ENCODE measurements around the gene AKT1. TPM values are rescaled to one million over a fixed set of nuclear protein-coding genes. Genes with fewer than 3 reads are reported as not detected.

Gene AKT1
- polyA plus RNA-seq, 1 experiment = 226 TPM

DNA sequence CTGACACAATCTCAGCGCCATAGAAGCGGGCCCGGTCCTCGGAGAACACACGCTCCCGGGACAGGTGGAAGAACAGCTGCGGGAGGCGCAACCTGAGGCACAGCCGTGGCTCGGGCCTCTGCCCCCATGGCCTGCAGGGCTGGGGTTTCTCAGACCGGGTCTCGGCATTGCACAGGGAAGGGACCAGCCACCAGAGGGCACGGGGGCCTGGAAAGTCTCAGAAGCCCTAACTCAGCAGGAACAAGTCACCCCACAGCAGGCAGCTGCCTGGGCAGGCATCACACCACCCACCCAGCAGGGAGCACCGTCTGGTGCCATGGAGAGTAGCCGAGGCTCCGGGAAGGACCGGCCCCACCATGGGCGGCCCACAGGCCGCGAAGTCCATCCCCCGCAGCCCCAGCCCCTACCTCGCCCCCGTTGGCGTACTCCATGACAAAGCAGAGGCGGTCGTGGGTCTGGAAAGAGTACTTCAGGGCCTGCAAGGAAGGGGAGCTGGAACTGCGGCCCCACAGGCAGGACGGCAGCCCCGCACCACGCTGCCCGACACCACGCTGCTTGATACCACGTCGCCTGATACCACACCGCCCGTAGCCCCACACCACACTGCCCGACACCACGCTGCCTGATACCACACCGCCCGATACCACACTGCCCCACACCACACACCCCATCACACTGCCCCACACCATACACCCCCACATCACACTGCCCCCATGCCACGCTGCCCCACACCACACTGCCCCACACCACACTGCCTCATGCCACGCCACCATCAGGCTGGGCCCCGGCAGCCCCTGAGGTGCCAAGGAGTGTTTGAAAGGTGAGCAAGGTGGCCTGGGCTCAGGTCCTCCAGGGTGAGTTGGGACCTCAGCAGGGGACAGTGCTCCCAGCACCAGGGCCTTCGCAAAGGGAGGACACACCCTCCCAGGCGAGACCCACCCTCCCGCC lies 21.8 kb downstream of the AKT1 start:
- peaks cover 44% of the 10 kb centered on the region for H3K36me3 ChIP-seq (ENCODE audit: control insufficient read depth, insufficient read depth, low read length)
- TF ChIP-seq, protein P1, sequence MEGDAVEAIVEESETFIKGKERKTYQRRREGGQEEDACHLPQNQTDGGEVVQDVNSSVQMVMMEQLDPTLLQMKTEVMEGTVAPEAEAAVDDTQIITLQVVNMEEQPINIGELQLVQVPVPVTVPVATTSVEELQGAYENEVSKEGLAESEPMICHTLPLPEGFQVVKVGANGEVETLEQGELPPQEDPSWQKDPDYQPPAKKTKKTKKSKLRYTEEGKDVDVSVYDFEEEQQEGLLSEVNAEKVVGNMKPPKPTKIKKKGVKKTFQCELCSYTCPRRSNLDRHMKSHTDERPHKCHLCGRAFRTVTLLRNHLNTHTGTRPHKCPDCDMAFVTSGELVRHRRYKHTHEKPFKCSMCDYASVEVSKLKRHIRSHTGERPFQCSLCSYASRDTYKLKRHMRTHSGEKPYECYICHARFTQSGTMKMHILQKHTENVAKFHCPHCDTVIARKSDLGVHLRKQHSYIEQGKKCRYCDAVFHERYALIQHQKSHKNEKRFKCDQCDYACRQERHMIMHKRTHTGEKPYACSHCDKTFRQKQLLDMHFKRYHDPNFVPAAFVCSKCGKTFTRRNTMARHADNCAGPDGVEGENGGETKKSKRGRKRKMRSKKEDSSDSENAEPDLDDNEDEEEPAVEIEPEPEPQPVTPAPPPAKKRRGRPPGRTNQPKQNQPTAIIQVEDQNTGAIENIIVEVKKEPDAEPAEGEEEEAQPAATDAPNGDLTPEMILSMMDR (IDR thresholded peaks at IDR 0.05; ENCODE audit: insufficient read depth, low read depth, low read length) = no peak
- ChIA-PET POLR2A (no interaction called here), CTCF (interaction anchor here (1.1 kb wide), 1 partner anchor 21 kb away, joined by 3 read pairs; the partner anchor contains the start of gene SIVA1)
- H3K4me3 ChIP-seq (ENCODE audit: low read depth, low read length) = no peak overlapping the region
- H3K27me3 ChIP-seq (ENCODE audit: control insufficient read depth, insufficient read depth, low read length) = no peaks in the 10 kb centered on the region
- DNase-seq (ENCODE audit: low read depth) = no peak

DNA sequence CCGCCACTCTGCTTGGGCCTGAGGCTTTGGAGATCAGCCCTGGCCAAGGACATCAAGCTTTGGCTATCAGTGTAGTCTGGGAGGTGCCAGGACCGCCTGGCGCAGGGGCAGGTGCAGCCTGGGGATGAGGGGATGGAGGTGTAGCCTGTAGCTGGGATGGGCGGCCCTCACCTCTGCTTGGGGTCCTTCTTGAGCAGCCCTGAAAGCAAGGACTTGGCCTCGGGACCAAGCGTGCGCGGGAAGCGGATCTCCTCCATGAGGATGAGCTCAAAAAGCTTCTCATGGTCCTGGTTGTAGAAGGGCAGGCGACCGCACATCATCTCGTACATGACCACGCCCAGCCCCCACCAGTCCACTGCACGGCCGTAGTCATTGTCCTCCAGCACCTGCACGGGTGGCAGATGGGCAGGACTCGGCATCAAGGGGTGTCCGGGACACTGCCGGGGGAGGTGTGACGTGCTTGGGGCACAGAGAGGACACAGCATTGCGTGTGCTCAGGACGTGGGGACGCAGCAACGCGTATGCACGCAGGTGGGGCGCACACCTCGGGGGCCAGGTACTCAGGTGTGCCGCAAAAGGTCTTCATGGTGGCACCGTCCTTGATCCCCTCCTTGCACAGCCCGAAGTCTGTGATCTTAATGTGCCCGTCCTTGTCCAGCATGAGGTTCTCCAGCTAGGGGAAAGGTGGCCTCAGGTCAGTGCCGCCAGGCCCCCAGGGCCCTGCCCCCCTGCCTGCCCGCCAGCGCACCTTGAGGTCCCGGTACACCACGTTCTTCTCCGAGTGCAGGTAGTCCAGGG lies 22.6 kb downstream of the AKT1 start:
- Histone ChIP-seq H3K27me3 (ENCODE audit: control insufficient read depth, insufficient read depth, low read length) (no peaks in the 10 kb centered on the region), H3K36me3 (ENCODE audit: control insufficient read depth, insufficient read depth, low read length) (peaks cover 44% of the 10 kb centered on the region), H3K4me3 (ENCODE audit: low read depth, low read length) (no peak overlapping the region)
- TF ChIP-seq, protein P1 (IDR thresholded peaks at IDR 0.05; ENCODE audit: insufficient read depth, low read depth, low read length) = no peak
- POLR2A ChIA-PET = no interaction called here
- CTCF ChIA-PET = interaction anchor here (1.1 kb wide), 1 partner anchor 20 kb away, joined by 3 read pairs; the partner anchor contains the start of gene SIVA1
- DNase-seq (ENCODE audit: low read depth) = no peak

DNA sequence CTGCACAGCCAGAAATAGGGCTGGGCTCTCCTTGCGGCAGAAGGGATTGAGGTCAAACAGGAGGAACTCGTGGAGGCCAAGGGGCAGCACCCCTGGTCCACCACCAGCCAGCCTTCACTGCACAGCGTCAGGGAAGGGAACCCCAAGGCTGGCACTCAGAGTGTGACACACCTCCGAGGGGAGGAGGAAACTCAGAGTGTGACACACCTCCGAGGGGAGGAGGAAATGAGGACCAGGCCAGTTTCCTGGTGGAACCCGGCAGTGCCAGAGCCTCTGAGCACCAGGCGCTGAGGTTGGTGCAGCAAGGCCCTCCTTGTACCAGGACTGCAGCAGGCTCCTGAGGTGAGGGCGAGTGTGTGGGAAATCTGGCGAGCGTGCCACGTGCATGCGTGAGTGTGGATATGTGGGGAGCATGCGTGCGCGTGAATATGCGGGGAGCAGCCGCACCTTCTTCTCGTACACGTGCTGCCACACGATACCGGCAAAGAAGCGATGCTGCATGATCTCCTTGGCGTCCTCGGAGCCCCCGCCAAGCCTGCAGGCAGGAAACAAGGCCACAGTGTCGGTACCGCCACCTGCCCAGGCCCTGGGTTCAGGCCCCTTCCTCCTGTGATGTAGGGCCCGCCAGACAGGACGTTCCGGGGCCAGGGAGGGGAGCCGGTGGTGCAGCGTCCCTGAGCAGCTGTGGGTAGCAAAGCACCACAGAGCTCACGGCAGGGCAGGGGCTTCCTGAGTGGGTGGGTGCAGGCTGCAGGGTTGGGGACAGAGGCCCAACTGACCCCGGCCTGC lies 23.4 kb downstream of the AKT1 start:
- TF ChIP-seq, protein P1 (IDR thresholded peaks at IDR 0.05; ENCODE audit: insufficient read depth, low read depth, low read length) = no peak
- POLR2A ChIA-PET = no interaction called here
- DNase-seq (ENCODE audit: low read depth) = no peak
- peaks cover 44% of the 10 kb centered on the region for H3K36me3 ChIP-seq (ENCODE audit: control insufficient read depth, insufficient read depth, low read length)
- CTCF ChIA-PET = interaction anchor here (1.0 to 6.3 kb wide), 4 partner anchors 9 to 55 kb away, joined by 3 to 76 read pairs (median 19); no protein-coding TSS in a partner anchor
- no peak overlapping the region for H3K4me3 ChIP-seq (ENCODE audit: low read depth, low read length)
- H3K27me3 ChIP-seq (ENCODE audit: control insufficient read depth, insufficient read depth, low read length) = no peaks in the 10 kb centered on the region

DNA sequence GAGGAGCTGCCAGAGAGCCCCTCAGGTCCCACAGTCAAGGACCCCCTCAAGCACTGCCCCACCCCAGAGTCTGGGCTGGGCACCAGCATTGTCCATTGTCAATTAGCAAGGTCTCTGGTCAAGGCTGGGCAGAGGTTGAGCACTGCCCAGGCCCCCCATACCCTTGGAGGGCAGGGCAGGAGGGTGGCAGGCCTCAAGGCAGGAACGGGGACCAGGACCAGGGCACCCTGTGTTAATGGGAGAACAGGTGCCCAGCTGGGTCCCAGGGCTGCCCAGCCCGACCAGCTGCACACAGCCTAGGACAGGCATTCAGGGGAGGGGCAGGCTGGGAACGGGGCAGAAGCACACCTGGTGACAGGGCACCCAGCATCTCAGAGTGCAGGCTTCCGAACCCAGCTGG lies 24.2 kb downstream of the AKT1 start:
- ChIA-PET POLR2A (no interaction called here), CTCF (interaction anchor here (1.0 to 6.3 kb wide), 8 partner anchors 9 to 75 kb away, joined by 3 to 76 read pairs (median 5); no protein-coding TSS in a partner anchor)
- Histone ChIP-seq H3K4me3 (ENCODE audit: low read depth, low read length) (no peak overlapping the region), H3K36me3 (ENCODE audit: control insufficient read depth, insufficient read depth, low read length) (peaks cover 40% of the 10 kb centered on the region), H3K27me3 (ENCODE audit: control insufficient read depth, insufficient read depth, low read length) (no peaks in the 10 kb centered on the region)
- TF ChIP-seq, protein P1 (IDR thresholded peaks at IDR 0.05; ENCODE audit: insufficient read depth, low read depth, low read length) = no peak
- no peak for DNase-seq (ENCODE audit: low read depth)
